Measurements from ENCODE around the gene WBP4.
A peak's percentile ranks its signal among the peaks of the same experiment; 100 is the strongest.

- peak; percentile 82 to 88 for TF ChIP-seq POLR2A (IDR thresholded peaks at IDR 0.05; ENCODE audit: insufficient read depth in 1 of 2, low read depth in 2 of 2, low read length in 2 of 2)
- TF ChIP-seq, protein P1, sequence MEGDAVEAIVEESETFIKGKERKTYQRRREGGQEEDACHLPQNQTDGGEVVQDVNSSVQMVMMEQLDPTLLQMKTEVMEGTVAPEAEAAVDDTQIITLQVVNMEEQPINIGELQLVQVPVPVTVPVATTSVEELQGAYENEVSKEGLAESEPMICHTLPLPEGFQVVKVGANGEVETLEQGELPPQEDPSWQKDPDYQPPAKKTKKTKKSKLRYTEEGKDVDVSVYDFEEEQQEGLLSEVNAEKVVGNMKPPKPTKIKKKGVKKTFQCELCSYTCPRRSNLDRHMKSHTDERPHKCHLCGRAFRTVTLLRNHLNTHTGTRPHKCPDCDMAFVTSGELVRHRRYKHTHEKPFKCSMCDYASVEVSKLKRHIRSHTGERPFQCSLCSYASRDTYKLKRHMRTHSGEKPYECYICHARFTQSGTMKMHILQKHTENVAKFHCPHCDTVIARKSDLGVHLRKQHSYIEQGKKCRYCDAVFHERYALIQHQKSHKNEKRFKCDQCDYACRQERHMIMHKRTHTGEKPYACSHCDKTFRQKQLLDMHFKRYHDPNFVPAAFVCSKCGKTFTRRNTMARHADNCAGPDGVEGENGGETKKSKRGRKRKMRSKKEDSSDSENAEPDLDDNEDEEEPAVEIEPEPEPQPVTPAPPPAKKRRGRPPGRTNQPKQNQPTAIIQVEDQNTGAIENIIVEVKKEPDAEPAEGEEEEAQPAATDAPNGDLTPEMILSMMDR (CRISPR knock-in tag; IDR thresholded peaks at IDR 0.05), result peak; percentile 23; the same call in 1 of the 2 replicates
- 0 out of 2 replicates have a peak, but pooled peaks have one; percentile 22 for TF ChIP-seq RAD21 (CRISPR knock-in tag; IDR thresholded peaks at IDR 0.05)
- peak; percentile 86; the same call in 1 of the 3 replicates for TF ChIP-seq MXI1 (IDR thresholded peaks at IDR 0.05; ENCODE audit: borderline replicate concordance, low read depth, low read length)
- no peak for TF ChIP-seq HNF4G (IDR thresholded peaks at IDR 0.05; ENCODE audit: borderline replicate concordance, low read depth, low read length)
- TF ChIP-seq HNF4G (CRISPR knock-in tag; IDR thresholded peaks at IDR 0.05; ENCODE audit: borderline replicate concordance, low read depth), result 0 out of 2 replicates have a peak, but pooled peaks have one; percentile 21
- TF ChIP-seq NONO (IDR thresholded peaks at IDR 0.05), result no peak
- peak; percentile 74 for TF ChIP-seq NONO (CRISPR knock-in tag; conservative IDR thresholded peaks at IDR 0.05)
- TF ChIP-seq, protein P2, sequence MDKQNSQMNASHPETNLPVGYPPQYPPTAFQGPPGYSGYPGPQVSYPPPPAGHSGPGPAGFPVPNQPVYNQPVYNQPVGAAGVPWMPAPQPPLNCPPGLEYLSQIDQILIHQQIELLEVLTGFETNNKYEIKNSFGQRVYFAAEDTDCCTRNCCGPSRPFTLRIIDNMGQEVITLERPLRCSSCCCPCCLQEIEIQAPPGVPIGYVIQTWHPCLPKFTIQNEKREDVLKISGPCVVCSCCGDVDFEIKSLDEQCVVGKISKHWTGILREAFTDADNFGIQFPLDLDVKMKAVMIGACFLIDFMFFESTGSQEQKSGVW (CRISPR knock-in tag; IDR thresholded peaks at IDR 0.05; ENCODE audit: borderline replicate concordance), result no peak
- no peak for TF ChIP-seq ZNF12 (CRISPR knock-in tag; IDR thresholded peaks at IDR 0.05)
- no peak for TF ChIP-seq ZNF138 (CRISPR knock-in tag; IDR thresholded peaks at IDR 0.05; ENCODE audit: low read depth)
- TF ChIP-seq SRF (IDR thresholded peaks at IDR 0.05; ENCODE audit: low read depth, low read length), result peak; percentile 53; the same call in 1 of the 2 replicates
- no peak for TF ChIP-seq ZNF24 (IDR thresholded peaks at IDR 0.05)
- peak; percentile 50; the same call in 1 of the 2 replicates for TF ChIP-seq SP4 (CRISPR knock-in tag; IDR thresholded peaks at IDR 0.05)
These were observed 71.3 kb downstream of the WBP4 start, which contains the start of gene KBTBD6 for GRCh38 chr13:41132512-41133152.

All from HepG2 (cell line).